HL-60 (cell line): ENCODE measurements around the gene ARAF.

Experiments used
- GABPA ChIP-seq: IDR thresholded peaks from 2 replicates; pipeline ENCODE4 v1.6.1; 2012; ENCODE audit warnings: low read depth
- POLR2AphosphoS5 ChIP-seq: IDR thresholded peaks from 2 replicates; pipeline ENCODE4 v1.6.1; 2012; ENCODE audit warnings: low read depth
- SPI1 ChIP-seq: IDR thresholded peaks from 2 replicates; pipeline ENCODE4 v1.6.1; 2012; ENCODE audit warnings: low read depth, mild to moderate bottlenecking, borderline replicate concordance
- TF ChIP-seq, protein P1 (sequence below): IDR thresholded peaks from one replicate; pipeline ENCODE4 v1.5.1; 2011; ENCODE audit warnings: low read length, control low read depth, inconsistent platforms; ENCODE audit not compliant: insufficient read depth
- TF ChIP-seq, protein P2 (sequence below): IDR thresholded peaks from 2 replicates; pipeline ENCODE4 v1.6.1; 2012; ENCODE audit warnings: low read depth; ENCODE audit not compliant: insufficient replicate concordance

DNA sequence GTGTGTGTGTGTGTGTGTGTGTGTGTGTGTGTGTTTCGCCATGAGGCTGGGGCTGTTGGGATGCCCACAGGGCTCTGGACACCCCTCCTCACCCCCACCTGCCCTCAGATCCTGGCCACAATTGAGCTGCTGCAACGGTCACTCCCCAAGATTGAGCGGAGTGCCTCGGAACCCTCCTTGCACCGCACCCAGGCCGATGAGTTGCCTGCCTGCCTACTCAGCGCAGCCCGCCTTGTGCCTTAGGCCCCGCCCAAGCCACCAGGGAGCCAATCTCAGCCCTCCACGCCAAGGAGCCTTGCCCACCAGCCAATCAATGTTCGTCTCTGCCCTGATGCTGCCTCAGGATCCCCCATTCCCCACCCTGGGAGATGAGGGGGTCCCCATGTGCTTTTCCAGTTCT is 10.2 kb downstream of the ARAF start:
- TF ChIP-seq, protein P1, sequence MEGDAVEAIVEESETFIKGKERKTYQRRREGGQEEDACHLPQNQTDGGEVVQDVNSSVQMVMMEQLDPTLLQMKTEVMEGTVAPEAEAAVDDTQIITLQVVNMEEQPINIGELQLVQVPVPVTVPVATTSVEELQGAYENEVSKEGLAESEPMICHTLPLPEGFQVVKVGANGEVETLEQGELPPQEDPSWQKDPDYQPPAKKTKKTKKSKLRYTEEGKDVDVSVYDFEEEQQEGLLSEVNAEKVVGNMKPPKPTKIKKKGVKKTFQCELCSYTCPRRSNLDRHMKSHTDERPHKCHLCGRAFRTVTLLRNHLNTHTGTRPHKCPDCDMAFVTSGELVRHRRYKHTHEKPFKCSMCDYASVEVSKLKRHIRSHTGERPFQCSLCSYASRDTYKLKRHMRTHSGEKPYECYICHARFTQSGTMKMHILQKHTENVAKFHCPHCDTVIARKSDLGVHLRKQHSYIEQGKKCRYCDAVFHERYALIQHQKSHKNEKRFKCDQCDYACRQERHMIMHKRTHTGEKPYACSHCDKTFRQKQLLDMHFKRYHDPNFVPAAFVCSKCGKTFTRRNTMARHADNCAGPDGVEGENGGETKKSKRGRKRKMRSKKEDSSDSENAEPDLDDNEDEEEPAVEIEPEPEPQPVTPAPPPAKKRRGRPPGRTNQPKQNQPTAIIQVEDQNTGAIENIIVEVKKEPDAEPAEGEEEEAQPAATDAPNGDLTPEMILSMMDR = no peak
- no peak for TF ChIP-seq POLR2AphosphoS5
- TF ChIP-seq, protein P2, sequence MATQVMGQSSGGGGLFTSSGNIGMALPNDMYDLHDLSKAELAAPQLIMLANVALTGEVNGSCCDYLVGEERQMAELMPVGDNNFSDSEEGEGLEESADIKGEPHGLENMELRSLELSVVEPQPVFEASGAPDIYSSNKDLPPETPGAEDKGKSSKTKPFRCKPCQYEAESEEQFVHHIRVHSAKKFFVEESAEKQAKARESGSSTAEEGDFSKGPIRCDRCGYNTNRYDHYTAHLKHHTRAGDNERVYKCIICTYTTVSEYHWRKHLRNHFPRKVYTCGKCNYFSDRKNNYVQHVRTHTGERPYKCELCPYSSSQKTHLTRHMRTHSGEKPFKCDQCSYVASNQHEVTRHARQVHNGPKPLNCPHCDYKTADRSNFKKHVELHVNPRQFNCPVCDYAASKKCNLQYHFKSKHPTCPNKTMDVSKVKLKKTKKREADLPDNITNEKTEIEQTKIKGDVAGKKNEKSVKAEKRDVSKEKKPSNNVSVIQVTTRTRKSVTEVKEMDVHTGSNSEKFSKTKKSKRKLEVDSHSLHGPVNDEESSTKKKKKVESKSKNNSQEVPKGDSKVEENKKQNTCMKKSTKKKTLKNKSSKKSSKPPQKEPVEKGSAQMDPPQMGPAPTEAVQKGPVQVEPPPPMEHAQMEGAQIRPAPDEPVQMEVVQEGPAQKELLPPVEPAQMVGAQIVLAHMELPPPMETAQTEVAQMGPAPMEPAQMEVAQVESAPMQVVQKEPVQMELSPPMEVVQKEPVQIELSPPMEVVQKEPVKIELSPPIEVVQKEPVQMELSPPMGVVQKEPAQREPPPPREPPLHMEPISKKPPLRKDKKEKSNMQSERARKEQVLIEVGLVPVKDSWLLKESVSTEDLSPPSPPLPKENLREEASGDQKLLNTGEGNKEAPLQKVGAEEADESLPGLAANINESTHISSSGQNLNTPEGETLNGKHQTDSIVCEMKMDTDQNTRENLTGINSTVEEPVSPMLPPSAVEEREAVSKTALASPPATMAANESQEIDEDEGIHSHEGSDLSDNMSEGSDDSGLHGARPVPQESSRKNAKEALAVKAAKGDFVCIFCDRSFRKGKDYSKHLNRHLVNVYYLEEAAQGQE = no peak
- no peak for TF ChIP-seq SPI1
- no peak for TF ChIP-seq GABPA
